Kidney glomerular epithelial cell (primary cell): ENCODE data around the gene TMEM100.
A peak's percentile ranks its signal among the peaks of the same experiment; 100 is the strongest.

ENCODE experiments used
- DNase-seq: peaks from one replicate; lab custom pipeline; 2025; lab: John Stamatoyannopoulos, UW

TMEM100 gene

GRCh38 chr17:55743103-55743679 lies 20.5 kb upstream of the TMEM100 start:
- peak; percentile 22 for DNase-seq

- no peak for DNase-seq
Measured at GRCh38 chr17:55742272-55743102, 19.8 kb upstream of the TMEM100 start.

- DNase-seq, result no peak
Measured at GRCh38 chr17:55741356-55741700, 18.7 kb upstream of the TMEM100 start.

- no peak for DNase-seq
Measured at GRCh38 chr17:55740511-55741355, 18.1 kb upstream of the TMEM100 start.

- DNase-seq, result no peak
Measured at GRCh38 chr17:55737976-55738501, 15.4 kb upstream of the TMEM100 start.

GRCh38 chr17:55735731-55736405 lies 13.2 kb upstream of the TMEM100 start:
- DNase-seq, result peak; percentile 18

GRCh38 chr17:55734128-55734781 lies 11.6 kb upstream of the TMEM100 start:
- no peak for DNase-seq

- no peak for DNase-seq
Measured at GRCh38 chr17:55731586-55732250, 9.1 kb upstream of the TMEM100 start.

GRCh38 chr17:55730808-55731207 lies 8.1 kb upstream of the TMEM100 start:
- DNase-seq, result no peak

- no peak for DNase-seq
Measured at GRCh38 chr17:55730380-55730779, 7.7 kb upstream of the TMEM100 start.

- no peak for DNase-seq
Measured at GRCh38 chr17:55729484-55729883, 6.8 kb upstream of the TMEM100 start.

GRCh38 chr17:55728833-55729232 lies 6.2 kb upstream of the TMEM100 start:
- DNase-seq, result no peak

- no peak for DNase-seq
Measured at GRCh38 chr17:55728361-55728760, 5.7 kb upstream of the TMEM100 start.

- no peak for DNase-seq
Measured at GRCh38 chr17:55727920-55728319, 5.3 kb upstream of the TMEM100 start.

GRCh38 chr17:55727275-55727674 lies 4.6 kb upstream of the TMEM100 start:
- DNase-seq, result no peak

GRCh38 chr17:55726440-55726839 lies 3.8 kb upstream of the TMEM100 start:
- peak; percentile 65 for DNase-seq

GRCh38 chr17:55723488-55723848 lies 804 bp upstream of the TMEM100 start:
- DNase-seq, result no peak

- DNase-seq, result peak; percentile 17
Measured at GRCh38 chr17:55722016-55722736, 488 bp downstream of the TMEM100 start.

- no peak for DNase-seq
Measured at GRCh38 chr17:55720919-55721836, 1.5 kb downstream of the TMEM100 start.
